HG03159 (cell line): Measurements from ENCODE around the gene ZMYND8.

Source experiments
- ATAC-seq: cut with Tn5 transposase; IDR thresholded peaks from one replicate; pipeline ENCODE4 v1.9.1; 2021; ENCODE audit warnings: mild to moderate bottlenecking, moderate library complexity; ENCODE audit not compliant: unreplicated experiment

Gene ZMYND8

GRCh38 chr20:47335251-47336128 lies 21.0 kb downstream of the ZMYND8 start:
- no peak for ATAC-seq

- ATAC-seq: no peak
Measured at GRCh38 chr20:47334022-47334551, 22.4 kb downstream of the ZMYND8 start.

- no peak for ATAC-seq
Measured at GRCh38 chr20:47332381-47333206, 23.9 kb downstream of the ZMYND8 start.

GRCh38 chr20:47330933-47331708 lies 25.4 kb downstream of the ZMYND8 start:
- ATAC-seq: no peak

- ATAC-seq: no peak
Measured at GRCh38 chr20:47330071-47330470, 26.4 kb downstream of the ZMYND8 start.

- ATAC-seq: no peak
Measured at GRCh38 chr20:47328129-47328528, 28.4 kb downstream of the ZMYND8 start.

- ATAC-seq: no peak
Measured at GRCh38 chr20:47327711-47328110, 28.8 kb downstream of the ZMYND8 start.

- no peak for ATAC-seq
Measured at GRCh38 chr20:47326658-47327268, 29.7 kb downstream of the ZMYND8 start.

GRCh38 chr20:47325242-47325641 lies 31.3 kb downstream of the ZMYND8 start:
- no peak for ATAC-seq

- no peak for ATAC-seq
Measured at GRCh38 chr20:47320990-47321805, 35.3 kb downstream of the ZMYND8 start.

- ATAC-seq: no peak
Measured at GRCh38 chr20:47319517-47320252, 36.8 kb downstream of the ZMYND8 start.

- ATAC-seq: no peak
Measured at GRCh38 chr20:47318586-47319516, 37.6 kb downstream of the ZMYND8 start.

- no peak for ATAC-seq
Measured at GRCh38 chr20:47318027-47318585, 38.4 kb downstream of the ZMYND8 start.

GRCh38 chr20:47317127-47317895 lies 39.2 kb downstream of the ZMYND8 start:
- no peak for ATAC-seq

GRCh38 chr20:47316776-47317126 lies 39.7 kb downstream of the ZMYND8 start:
- no peak for ATAC-seq

- ATAC-seq: no peak
Measured at GRCh38 chr20:47315339-47316056, 41.0 kb downstream of the ZMYND8 start.
